CD4-positive, alpha-beta T cell treated with Interleukin-1 beta for 1 hour (primary cell): ENCODE measurements around the gene DGCR6.
"Not testable (repeated sequence)": the region's sequence is repeated elsewhere in the genome, so short reads cannot be mapped to it uniquely, and the experiment has no call there.

Experiments
- DNase-seq, 2 donors: peaks; one replicate each; pipeline ENCODE4 v3.0.0-alpha.2; 2020 to 2022

The DGCR6 gene

DNA sequence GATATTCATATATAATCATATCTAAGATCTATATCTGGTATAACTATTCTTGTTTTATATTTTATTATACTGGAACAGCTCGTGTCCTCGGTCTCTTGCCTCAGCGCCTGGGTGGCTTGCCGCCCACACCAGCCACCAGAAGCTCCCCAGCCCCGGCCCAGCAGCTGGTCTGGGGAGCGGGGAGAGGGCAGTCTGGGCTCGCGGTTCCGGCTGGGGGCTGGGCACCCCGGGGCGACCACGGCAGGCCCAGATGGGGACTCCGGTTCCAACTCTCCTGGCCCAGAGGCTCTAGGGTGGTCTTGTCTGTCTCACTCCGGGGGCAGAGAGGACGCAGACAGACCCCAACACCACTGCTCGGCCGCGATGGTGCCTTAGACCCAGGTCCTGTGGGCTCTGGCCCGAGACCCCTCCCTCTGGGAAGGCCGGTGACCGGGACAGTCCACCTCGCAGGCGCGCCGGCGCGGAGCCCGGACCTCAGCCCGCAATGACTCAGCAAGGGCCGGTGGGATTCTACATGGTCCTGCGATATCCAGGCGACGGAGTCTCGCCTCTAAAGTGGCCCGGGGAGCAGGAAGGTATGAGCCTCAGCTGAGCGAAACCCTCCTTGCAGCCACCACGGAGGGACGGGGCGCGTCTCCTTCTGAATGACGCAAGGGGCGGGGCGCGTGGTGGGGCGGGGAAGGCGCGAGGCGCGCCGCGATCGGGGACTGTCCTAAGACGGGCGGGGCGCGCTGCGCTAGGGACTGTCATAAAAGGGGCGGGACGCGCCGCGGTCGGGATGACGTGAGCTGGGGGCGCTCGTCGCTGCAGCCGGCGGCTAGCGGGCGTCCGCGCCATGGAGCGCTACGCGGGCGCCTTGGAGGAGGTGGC, at the start of gene DGCR6:
DGCR6 (plus strand) TSS at position 781 of the 870 bp plus-strand sequence; CDS start at position 836, 55 bp downstream.
- DNase-seq, result no peak

DNA sequence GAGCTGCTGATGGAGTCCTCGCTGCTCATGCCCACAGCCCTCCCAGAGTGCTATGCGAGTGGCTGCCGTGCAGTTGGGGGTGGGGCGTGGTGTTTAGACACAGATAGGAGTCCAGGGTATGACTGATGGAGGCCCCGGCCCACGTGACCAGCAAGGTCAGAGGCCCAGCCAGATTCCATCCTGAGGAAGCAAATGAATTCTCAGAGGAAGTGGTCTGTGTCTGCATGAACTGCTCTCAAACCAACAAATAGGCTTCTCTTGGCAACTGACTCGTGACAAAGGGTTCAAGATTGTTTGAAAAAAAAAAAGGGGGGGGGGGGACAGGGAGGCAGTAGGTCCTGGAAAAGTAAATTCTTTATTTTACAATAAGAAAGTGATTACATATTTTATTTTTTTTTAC, 46.8 kb upstream of the DGCR6 start:
- not testable (repeated sequence) for DNase-seq

DNA sequence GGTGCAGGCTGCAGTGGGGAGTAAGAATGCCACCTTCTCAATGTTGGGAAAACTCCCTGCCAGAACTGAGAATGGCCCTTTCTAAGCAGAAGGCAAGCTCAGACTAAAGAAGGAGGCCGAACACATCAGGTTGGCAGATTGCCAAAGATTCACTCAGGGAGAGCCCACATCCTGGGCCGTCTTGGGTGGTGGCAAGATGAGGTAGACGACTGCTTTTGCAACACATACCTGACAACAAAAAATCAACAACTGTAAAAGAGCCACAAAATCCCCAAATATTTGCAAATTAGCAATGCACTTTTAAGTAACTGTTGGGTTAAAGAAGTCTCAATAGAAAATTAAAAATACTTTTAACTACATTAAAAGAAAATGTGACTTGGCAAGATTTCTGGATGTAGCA, 24.9 kb upstream of the DGCR6 start:
- peak; percentile 66 to 81 for DNase-seq

DNA sequence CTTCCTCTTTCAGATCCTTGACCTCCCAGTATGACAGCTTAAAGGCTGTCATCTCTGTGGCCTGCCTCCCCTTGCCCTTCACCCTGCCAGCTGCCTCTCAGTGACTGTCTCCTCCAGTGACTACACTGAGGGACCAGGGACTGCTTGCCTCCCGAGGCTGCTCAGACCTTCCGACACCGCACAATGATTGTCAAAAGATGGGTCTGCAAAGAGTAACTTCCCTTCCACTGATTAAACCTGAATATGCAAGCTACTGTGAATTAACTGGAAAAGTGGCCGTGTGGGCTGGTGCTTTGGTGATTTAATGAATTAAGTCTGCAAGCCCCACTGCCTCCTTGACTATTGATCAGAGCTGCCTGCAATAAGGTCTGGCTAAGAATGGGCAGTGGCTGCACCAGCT, 21.7 kb upstream of the DGCR6 start:
- not testable (repeated sequence) for DNase-seq

DNA sequence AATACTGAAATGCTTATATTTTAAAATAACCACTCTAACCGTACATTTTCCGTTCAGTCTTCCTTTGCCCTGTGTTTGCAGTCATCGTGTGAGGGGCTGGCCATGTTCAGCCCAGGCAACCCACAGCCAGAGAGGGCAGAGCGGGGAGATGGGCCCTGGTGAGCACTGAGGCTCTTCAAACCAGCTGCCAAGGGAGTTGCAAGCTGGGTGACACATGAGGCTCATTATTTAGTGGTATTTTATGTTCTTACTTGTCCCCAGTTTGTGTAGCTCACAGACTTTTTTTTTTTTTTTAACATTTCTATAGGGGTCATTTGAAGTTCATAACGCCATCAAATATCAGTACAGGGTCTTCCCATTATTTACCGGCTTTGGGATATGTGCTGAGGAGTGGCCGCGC, 18.0 kb upstream of the DGCR6 start:
- no peak for DNase-seq

DNA sequence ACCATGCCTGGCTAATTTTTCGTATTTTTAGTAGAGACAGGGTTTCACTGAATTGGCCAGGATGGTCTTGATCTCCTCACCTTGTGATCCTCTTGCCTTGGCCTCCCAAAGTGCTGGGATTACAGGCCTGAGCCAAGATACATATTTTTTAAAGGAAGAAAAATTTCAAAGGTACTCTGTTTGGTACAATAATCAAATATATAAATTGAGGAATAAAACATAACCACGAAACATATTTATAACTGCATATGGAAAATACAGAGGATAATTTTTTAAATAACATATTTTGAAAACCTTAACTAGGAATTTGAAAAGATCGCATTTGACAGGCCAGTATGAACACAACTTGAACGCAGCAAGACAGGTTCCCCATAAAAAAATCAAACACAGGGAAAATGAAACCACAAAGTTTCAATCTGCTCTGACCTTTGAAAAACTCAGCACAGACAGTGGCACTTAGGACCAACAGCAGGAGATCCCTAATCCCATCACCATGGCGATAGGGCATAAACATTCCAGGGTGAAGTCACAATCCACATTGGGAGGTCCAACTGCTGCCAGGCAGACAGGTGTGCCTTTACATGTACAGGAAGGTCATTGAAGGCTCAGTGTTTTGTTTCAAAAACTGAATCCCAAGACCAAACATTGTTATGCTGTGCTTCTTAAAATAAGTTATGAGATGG, 15.5 kb upstream of the DGCR6 start:
- not testable (repeated sequence) for DNase-seq

DNA sequence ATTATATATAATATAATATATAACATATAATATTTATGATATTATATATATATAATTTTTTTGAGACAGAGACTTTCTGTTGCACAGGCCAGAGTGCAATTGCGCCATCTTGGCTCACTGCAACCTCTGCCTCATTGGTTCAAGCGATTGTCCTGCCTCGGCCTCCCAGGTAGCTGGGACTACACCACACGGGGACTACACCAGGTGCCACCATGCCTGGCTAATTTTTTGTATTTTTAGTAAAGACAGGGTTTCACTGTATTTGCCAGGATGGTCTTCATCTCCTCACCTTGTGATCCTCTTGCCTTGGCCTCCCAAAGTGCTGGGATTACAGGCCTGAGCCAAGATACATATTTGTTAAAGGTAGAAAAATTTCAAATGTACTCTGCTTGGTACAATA, 12.3 kb upstream of the DGCR6 start:
- DNase-seq, result not testable (repeated sequence)

DNA sequence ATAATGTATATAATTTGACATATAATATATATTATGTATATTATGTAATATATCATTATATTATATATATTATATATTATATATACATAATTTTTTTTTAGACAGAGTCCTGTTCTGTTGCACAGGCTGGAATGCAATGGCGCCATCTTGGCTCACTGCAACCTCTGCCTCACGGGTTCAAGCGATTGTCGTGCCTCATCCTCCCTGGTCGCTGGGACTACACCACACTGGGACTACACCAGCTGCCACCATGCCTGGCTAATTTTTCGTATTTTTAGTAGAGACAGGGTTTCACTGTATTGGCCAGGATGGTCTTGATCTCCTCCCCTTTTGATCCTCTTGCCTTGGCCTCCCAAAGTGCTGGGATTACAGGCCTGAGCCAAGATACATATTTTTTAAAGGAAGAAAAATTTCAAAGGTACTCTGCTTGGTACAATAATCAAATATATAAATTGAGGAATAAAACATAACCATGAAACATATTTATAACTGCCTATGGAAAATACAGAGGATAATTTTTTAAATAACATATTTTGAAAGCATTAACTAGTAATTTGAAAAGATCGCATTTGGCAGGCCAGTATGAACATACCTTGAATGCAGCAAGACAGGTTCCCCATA, 10.0 kb upstream of the DGCR6 start:
- DNase-seq, result not testable (repeated sequence)

DNA sequence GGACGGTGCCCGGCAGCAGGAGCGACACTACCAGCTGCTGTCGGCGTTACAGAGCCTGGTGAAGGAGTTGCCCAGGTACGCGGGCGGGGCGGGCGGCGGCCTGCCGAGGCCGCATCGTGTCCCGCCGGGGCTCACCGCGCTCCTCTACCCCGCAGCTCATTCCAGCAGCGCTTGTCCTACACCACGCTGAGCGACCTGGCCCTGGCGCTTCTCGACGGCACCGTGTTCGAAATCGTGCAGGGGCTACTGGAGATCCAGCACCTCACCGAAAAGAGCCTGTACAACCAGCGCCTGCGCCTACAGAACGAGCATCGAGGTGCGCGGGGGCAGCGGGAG, 258 bp downstream of the DGCR6 start:
- DNase-seq, result not testable (repeated sequence)

DNA sequence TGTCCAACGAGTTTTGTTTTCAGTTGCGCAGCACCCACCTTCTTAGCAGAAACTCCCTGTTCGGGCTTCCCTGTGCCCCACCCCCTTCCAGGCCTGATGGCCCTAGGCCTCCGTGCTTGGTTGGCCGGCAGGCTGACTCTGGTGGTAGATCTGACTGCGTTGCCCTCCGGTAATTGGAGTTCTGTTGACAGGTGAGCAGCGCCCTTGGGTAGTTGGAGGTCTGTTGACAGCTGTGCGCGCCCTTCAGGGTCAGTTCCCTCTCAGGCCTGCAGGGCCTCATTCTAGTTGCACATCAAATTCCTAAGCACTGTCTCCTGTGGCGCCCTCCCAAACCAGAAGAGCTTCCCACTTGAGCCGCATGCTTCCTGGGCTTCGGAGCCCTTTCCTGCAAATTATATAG, 776 bp downstream of the DGCR6 start:
- no peak for DNase-seq

DNA sequence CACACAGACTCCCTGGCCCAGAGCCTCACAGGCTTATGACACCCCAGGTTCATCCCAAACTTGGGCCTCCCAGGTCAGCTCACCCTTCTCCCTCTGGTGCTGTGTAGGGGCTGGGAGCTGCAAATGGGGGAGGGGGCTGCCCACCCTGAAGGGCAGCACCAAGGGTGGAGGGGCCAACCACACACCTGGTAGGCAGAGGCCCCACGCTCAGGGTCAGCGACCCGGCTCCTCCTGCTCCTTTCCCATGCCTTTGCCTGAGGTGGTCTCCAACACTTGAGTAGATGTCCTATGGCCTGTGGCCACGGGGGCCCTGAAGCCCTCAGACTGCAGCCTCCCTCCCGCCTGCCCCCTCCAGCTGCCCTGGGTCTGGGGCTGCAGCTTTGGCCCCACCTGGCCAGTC, 3.4 kb downstream of the DGCR6 start:
- DNase-seq, result no peak

DNA sequence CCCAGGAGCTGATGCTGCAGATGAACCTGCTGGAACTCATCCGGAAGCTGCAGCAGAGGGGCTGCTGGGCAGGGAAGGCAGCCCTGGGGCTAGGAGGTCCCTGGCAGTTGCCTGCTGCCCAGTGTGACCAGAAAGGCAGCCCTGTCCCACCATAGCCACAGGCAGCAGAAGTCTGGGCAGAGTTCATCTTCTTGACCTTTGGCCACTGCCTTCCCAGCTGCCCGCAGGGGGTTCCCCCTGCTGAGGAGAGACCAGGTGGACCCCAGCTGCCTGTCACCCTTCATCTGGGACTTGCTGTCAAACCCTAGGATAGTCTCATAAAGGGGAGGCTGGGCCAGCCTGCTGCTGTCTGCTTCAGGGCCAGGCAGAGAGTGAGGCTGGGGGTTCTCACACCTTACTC, 5.4 kb downstream of the DGCR6 start:
- DNase-seq, result not testable (repeated sequence)

DNA sequence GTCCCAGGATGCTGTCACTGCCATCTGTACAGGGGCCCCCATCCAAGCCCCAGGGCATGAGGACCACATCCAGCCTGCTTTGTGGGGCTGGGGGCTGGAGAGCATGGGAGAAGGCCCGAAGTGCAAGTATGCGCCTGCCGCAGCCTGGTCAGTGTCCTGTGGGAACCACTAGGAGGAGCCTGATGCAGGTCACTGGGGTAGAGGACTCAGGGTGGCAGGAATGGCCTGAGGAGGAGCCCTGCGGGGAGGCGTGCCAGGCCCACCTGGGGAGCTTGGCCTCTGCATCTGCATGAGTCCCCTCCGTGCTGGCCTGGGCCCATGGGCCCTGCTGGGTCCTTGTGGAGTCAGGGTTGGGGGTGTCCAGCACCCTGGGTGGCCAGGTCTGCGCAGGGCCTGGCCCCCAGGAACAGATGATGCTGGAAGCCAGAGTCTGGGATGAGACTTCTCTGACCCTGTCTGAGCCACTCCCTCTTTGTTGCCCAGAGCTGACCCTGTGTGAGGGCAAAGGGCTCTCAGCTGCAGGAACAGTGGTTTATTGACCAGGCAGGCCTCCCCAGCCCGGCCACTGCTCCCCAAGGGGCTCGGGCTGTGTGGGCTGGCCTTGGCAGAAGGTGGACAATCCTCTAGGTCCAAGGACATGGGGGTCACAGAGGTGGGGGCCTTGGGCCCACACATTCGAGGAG, 6.3 kb downstream of the DGCR6 start:
- not testable (repeated sequence) for DNase-seq

DNA sequence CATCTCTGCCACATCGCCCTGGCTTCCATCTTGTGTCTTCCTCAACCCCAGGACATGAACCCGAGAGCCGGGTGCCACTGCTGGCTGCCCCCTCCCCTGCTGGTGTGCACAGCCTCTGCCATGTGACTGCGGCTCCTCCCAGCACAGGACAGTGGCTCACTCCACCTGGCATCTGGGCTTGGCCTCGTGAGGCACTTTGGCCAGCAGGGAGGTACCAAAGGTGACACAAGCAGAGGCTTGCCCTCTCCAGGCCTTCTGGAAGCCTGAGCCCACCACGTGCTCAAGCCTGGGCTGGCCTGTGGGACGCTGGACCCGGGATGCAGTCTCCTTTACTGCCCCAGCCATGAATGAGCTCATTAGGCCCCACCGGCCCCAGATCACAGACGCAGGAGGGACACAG, 8.4 kb downstream of the DGCR6 start:
- not testable (repeated sequence) for DNase-seq

DNA sequence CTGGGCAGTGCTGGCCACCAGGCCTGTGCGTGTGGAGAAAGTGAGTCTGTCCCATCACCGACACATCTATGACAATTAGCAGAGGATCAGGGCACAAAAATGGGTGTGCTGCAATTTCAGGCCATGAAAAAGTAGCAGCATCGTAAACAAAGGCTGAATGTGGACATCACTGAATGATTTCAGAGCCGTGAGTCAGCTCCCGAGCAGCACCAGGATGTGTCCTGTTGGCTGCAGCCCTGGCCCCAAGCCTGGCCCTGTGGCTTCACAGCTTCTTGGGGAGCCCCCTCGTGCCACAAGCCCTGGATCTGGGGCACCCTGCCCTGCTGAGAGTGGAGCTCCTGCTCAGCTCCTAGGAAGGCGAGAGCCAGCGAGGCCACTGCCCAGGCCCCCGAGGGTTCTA, 9.4 kb downstream of the DGCR6 start:
- DNase-seq, result not testable (repeated sequence)

DNA sequence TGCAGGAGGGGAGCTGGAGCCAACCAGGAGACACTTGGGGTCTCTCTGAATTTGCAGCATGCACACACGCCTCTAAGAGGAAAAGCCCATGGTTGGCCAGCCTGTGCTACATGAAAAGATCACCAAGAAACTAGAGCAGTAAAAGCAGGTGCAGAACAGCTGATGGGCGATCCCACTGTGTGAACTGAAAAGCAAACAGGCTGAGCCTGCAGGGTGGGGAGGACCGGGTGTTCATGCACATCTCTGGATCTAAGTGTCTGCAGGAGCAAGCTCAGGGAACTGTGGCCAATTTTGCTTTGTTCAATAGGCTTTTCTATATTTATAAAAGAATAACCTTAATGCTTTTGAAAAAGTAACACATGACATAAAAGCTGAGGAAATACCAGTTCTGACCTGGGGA, 11.7 kb downstream of the DGCR6 start:
- DNase-seq, result not testable (repeated sequence)

DNA sequence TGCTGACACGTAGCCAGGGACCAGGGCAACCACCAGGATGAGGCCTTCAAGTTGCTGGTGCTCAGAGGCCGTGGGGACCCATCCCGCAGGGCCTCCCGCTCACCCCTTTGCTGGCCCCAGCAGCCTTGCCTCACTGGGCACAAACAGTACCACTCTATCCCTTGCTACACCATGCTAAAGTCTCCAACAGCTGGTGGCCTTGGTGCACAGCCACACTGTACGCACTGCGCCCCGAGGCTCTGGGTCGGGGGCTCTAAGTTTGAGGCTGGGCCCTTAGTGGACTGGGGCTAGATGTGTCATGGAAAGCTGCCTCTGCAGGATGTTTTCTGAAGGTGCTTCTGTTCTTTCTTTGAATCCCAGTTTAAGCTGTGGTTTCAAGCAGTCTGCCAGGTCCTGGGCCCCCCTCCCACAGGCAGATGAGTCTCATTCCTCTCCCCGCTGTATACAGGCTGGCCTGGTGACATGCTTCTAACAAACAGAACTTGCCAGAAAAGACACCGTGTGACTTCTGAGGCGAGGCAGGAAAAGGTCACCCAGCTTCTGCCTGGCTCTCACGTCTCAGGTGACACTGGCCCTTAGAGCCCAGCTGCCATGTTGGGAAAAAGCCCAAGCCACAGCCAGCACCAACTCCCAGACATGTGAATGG, 14.3 kb downstream of the DGCR6 start:
- DNase-seq, result not testable (repeated sequence)

DNA sequence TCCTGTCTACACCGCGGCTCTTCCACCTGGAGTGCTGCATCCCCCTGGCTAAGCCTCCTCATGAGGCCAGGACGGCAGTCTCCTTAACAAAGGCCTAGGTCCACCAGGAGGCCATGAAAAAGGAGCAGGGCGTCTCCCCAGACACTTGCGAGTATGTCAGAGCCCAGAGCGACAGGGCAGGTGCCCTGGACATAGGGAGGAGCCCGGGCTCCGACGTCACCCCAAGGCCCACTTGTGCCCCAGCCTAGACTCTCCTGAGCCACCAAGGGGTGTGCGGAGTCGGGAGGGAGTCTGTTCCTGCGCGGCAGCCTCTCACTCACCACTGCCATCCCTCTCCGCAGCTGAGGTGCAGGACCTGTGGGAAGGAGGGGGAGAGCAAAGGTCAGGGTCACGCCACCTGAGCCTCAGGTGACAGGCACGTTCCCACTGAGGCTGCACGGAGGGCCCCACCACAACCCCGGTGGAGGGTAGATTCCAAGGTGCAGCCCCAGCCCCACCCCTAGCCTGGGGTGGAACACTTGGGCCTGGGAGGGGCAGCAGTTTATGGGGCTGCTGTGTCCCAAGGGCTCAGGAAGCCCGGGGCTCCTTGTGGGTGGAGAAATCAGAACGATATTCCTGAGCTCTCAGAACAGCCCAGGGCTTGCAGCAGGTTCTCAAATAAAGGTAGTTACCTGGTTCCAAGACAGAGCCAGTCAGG, 19.4 kb downstream of the DGCR6 start:
- no peak for DNase-seq

DNA sequence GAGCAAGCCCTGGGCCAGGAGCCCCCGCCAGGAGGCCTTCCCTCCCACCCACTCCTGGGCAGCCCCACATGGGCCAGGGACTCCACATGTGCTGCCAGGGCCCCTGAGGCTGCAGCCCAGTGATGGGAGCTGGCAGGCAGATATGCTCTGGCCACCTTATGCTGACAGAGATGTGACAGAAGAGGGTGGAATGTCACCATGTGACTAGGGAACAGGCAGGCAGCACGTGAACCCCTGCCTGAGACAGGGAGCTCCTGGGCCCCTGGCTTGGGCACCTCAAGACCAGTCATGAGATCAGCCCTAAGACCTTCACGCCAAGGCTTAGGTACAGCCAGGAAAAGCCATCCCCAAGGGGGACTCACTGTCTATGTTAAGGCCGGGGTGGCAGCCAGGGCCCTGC, 20.9 kb downstream of the DGCR6 start:
- no peak for DNase-seq

DNA sequence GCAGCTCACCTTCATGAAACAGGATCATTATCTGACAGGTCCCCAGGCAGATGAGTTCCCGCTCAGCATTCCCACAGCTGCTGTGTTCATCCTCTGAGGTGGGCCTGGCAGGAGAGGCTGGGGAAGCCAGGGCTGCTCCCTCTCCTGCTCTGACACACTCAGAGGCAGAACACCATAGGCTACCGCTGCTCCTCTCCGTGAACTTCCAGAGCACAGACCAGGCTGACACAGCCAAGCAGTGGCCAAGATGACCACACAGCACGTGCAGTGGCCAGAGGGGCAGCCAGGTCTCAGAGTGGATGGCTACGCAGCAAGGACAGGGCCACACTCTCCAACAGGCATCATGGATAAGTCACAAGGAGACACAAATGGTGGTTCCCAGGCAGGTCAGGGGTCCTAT, 21.5 kb downstream of the DGCR6 start:
- no peak for DNase-seq

DNA sequence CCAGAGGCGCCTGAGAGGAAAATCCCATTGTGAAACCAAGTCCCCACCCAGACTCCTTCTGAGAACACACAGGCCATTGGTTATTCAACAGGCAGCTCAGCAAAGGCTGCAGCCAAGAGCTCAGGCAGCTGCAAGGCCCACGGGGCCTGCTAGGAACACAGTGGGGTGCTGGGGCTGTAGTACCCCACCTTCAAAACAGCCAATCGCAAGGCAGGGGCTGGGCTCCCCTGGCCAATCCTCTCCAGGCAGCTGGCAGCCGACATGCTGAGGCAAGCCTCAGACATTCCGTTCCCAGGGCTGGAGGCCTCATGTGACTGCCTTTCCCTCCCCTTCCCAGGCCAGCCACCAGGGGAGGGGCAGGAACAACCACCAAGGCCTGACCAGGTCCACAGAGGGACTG, 23.3 kb downstream of the DGCR6 start:
- DNase-seq, result no peak
